DMS114 treated with DMSO at 0.1 percent for 48 hours (cell line): ENCODE data around the gene ANKFN1.

Source experiments
- DNase-seq: peaks from one replicate; lab custom pipeline; 2025; ENCODE audit not compliant: unreplicated experiment; lab: John Stamatoyannopoulos, UW

The ANKFN1 gene

DNA sequence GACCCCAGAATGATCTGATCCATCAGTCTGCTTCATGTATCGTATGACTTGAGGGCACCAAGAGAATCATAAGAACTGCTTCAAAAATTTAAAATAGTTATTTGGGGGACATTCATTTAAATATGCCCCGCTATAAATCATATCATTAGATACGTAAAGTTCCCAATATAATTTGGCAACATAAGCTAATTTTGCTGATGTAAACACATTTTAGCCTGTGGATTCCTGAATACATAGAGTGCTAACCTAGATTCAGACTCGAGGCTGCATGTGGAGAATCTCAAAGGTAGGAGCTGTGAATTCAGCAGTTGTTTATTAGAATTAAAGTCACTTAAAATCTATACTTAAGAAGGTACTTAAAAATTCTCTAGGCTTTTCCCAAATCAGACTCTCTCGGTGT lies 24.9 kb downstream of the ANKFN1 start:
- no peak for DNase-seq

DNA sequence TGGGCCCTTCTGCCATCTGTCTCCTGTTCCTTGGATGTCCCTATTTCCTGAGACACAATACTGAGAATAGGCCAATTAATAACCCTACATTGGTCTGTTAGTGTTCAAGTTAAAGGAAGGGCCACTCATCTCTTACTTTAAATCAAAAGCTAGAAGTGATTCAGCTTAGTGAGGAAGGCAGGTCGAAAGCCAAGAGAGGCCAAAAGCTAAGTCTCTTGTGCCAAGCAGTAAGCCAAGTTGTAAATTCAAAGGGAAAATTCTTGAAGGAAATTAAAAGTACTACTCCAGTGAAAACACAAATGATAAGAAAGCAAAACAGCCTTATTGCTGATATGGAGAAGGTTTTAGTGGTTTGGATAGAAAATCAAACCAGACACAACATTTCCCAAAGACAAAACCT lies 28.8 kb downstream of the ANKFN1 start:
- no peak for DNase-seq

GRCh38 chr17:56184650-56185049 lies 31.4 kb downstream of the ANKFN1 start:
- no peak for DNase-seq

DNA sequence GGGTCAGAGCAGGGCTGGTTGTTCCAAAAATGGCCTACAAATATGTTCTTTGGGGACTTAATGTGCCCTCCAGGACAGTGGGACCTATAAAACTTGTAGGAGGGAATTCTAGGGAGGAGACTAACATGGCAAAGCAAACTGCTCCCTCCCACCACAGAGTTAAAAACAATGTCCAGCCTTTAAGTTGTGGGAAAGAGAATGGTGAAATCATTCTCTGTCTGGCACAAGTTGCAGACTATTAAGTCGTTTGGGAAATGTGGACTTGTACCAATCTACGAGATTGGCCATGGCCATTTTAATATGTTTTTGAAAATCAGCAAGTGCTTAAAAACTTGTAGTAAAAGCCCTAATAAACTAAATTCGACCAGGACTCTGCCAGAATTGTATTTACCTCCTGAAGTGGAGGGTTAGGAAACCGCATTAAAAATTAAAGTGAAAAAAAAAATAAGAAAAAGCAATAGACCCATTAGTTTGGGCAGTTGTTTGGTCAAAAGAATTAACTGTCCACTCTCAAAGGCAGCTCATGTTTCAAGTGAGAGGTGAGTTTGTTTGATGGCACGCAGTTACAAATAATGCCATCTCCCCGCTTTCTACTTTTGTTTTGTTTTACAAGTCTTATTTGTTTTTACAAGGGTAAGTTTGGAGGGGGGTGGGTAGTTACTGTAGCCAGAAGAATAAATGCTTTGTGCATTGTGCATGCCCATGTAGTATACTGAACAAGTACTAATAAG lies 32.4 kb downstream of the ANKFN1 start:
- DNase-seq: no peak

DNA sequence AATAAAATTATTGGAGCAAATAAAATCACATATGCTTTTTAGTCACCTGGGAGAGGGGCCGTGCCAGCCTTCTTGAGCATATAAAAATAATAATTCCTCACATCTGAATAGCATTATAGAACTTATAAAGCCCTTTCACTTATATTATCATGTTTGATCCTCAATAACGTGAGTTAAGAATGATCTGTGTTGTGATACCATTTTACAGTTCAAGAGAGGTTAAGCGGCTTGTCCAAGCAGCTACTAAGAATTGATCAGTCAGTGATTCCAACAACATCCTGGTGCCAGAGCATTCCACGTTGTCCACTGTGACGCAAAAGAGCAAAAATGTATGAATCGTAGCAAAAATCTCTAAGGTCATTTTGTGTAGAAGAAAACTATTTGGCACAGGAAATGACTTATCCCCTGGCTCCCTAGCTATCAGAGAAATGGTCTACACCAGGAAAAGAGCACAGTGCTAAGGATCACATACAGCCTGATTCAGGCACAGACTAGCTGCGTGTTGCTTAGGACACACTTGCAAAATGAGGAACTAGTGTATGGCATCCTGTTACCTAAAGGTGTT lies 33.0 kb downstream of the ANKFN1 start:
- DNase-seq: no peak

- DNase-seq: no peak
These were observed 50.2 kb downstream of the ANKFN1 start for GRCh38 chr17:56203430-56203829.

GRCh38 chr17:56206351-56206750 lies 53.1 kb downstream of the ANKFN1 start:
- DNase-seq: no peak

GRCh38 chr17:56213031-56213430 lies 59.8 kb downstream of the ANKFN1 start:
- no peak for DNase-seq

GRCh38 chr17:56217921-56218320 lies 64.6 kb downstream of the ANKFN1 start:
- no peak for DNase-seq

DNA sequence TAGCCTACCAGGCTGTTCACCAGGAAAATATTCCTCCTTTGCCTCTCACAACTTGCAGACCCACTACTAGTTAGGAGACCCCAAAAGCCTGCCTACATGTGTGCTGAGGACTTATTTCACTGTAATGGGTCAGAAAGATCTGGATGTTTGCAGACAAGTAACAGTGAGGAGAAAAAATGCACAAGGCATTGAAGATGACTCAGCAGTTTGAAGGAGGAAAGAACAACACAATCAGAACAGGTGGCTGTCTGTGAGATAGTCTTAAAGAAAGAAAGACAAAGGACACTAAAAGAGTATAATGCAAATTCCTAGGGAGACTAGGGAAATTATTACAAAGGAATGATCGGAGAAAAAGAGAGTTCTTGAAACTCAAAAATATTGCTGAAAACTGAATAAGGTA lies 69.0 kb downstream of the ANKFN1 start:
- DNase-seq: no peak

DNA sequence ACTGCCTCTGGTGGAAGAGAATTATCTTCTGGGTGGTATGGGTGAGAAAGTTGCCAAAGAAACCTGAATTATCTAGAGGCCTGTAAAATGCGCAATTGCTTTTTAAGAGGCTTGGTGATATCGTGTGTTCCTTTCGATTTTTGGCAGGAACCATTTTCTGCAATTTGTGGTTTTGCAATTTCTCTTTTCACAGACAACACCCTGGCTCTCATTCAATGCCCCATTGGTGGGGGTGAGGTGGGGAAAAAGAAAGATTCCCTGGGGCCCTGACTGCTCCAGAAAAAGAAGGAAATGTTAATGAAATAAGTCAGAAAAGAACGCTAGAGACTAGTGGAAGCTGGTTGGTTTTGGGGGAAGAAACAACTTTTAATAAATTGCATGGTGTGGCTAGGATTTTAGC lies 77.4 kb downstream of the ANKFN1 start:
- DNase-seq: no peak

- DNase-seq: no peak
These were observed 78.0 kb downstream of the ANKFN1 start for GRCh38 chr17:56231252-56231651.

- no peak for DNase-seq
These were observed 78.4 kb downstream of the ANKFN1 start for GRCh38 chr17:56231693-56232092.

DNA sequence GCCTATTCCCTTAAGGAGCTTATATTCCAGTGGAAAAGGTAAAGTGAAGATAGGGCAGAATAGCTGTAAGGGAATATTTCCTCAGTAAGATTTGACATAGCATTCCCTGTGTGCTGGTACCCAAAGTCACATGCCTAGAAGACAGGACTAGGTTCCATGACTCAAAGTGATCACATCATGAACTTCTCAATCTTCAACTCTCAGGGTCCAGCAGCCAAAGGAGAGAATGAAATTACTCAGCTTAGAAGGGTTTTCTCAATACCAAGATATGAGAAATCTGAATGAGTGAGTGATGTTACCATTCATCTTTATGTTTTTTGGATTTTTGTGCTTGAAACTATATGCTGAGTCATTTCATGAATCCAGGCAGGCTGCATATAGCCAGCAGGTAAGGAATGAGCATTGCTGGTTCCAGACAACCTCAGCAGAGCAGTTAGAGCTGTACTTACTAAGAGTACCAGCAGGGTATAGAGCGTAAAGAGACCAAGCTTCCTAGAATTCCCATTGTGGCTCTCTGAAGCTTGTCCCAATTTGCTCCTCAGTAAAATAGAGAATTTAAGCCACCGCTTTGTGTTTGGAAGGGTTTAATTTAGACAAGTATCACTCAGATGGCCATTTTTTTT lies 91.1 kb downstream of the ANKFN1 start:
- DNase-seq: no peak

DNA sequence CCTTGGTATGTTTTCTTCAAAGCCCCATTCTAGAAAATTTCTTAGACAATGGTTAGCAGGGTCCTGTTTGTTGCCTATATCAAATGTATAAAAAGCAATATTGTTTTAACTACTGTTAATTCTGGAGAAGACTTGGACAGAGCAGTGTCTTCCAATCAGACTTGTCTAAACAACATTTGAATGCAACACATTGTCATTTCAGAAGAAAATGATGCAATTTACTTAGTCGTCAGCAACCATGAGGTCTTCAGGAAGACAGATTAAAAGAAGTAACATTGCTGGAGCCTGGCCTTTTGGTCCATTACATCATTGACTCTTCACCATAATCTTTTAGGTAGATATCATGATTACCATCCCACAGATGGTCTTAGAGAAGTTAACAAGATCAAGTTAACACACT lies 94.5 kb downstream of the ANKFN1 start:
- DNase-seq: no peak

GRCh38 chr17:56257075-56257474 lies 103.8 kb downstream of the ANKFN1 start:
- no peak for DNase-seq

GRCh38 chr17:56260376-56261002 lies 107.2 kb downstream of the ANKFN1 start:
- no peak for DNase-seq

GRCh38 chr17:56262803-56263202 lies 109.5 kb downstream of the ANKFN1 start:
- no peak for DNase-seq

DNA sequence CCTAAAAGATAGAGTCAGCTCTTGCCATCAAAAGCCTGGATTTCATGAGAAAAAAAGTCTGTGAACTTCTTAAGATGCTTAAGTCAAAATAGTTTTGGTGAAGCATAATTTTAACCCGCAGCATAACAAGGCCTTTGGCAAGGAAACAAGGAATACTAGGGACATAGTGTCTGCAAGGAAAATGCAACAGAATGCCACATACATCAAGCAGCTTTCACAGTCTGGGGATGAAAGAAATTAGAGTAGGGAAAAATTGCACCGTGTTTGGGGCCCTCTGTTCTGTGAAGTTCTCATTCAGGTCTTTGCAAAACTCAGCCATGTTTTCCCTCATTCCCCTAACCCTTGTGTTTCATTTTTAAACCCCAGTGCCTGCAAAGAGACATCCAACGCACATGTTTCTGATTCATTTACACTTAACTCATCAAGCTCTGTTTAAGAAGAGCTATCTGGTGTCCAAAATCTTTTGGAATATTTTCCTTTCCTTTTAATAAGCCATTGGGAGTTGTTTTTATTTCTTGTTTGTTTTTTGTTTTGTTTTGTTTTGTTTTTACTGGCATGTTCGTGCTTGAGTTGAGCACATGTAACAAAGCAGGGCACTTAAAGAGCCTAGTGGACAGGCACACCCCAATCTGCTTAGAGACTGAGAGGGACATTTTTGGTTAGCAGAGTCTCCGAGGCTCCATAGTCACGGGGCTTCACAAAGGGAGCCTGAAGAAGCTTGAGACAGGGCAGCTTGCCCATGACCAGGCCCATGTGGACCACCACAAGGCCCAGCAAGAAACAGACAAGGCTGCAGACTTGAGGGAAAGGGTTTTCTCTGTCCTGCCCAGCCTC lies 116.5 kb downstream of the ANKFN1 start:
- DNase-seq: no peak

DNA sequence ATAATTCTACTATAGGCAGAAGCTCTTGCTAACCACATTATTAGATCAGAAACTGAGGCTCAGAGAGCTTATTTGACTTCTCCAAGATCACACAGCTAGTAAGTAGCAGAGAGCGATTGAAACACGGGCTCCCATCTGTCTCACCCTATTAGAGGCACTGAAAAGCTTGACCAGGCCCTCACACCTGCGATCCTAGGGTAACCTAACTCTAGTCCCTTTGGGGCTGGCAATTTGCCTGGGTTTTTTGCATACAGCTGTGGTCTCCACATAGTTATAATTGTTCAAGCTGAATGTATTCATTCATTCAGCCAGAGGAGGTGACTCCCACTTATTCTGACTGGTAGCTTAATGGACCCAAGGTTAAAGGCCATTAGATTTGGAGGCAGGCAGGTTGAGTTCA lies 121.2 kb downstream of the ANKFN1 start:
- no peak for DNase-seq

DNA sequence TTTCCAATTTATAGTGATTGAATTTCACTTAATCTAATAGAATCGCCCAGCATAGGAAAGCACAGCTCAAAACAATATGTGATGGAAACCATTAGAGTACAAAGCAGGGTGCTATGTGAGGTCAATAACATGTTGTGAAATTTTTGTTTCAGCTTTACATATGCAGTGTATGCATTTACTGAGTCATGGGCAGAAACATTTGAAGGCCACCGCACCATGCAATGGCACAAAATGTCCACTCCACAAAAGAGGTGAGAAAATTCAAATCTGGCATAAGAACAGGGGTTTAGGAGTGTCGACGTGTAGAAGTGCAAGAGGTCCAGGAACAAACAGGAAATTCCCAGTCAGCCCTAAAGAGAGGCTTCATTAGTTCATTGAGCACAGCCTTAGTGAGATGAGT lies 131.2 kb downstream of the ANKFN1 start:
- DNase-seq: no peak
